HG03378 (cell line): ENCODE data around the gene GLUD2.
"Not testable (repeated sequence)": the region's sequence is repeated elsewhere in the genome, so short reads cannot be mapped to it uniquely, and the experiment has no call there.

Experiments
- ATAC-seq: cut with Tn5 transposase; IDR thresholded peaks from one replicate; pipeline ENCODE4 v1.9.1; 2021; ENCODE audit warnings: mild to moderate bottlenecking, moderate library complexity; ENCODE audit not compliant: unreplicated experiment

Gene GLUD2

DNA sequence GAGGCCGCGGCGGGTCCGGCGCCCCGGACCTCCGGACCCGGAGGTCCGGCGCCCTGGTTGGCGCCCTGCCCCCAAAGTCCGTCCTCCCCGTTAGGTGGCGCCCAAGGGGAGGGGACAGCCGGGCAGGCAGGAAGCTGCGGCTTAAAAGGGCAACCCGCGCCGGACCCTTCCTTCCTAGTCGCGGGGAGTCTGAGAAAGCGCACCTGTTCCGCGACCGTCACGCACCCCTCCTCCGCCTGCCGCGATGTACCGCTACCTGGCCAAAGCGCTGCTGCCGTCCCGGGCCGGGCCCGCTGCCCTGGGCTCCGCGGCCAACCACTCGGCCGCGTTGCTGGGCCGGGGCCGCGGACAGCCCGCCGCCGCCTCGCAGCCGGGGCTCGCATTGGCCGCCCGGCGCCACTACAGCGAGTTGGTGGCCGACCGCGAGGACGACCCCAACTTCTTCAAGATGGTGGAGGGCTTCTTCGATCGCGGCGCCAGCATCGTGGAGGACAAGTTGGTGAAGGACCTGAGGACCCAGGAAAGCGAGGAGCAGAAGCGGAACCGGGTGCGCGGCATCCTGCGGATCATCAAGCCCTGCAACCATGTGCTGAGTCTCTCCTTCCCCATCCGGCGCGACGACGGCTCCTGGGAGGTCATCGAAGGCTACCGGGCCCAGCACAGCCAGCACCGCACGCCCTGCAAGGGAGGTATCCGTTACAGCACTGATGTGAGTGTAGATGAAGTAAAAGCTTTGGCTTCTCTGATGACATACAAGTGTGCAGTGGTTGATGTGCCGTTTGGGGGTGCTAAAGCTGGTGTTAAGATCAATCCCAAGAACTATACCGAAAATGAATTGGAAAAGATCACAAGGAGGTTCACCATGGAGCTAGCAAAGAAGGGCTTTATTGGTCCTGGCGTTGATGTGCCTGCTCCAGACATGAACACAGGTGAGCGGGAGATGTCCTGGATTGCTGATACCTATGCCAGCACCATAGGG lies at the start of gene GLUD2:
Gene GLUD2 (plus strand): TSS at position 170 of the 979 bp plus-strand sequence. CDS start 75 bp downstream, at position 245.
- ATAC-seq: not testable (repeated sequence)

GRCh38 chrX:120999413-120999812 lies 48.0 kb upstream of the GLUD2 start:
- peak; percentile 70 for ATAC-seq

- ATAC-seq: no peak
Measured at GRCh38 chrX:121000589-121000988, 46.8 kb upstream of the GLUD2 start.

DNA sequence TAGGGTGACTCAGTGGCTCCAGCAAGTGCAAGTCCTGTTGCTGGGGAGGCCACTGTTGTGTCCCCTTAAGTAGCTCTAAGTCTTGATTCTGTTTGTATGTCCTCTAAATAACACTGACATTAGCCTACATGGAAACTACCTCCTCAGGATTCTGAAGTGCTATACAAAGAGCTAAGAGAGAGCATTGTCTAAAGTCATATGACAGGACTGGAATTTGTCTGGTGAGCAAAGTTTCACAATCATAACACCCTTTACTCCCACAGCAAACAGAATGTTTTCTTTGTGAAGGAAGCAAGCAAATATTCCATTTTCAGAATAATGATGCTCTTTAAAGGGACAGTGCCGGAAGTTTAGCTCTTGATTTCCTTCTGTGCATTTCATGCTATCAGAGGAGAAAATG lies 38.5 kb upstream of the GLUD2 start:
- no peak for ATAC-seq

DNA sequence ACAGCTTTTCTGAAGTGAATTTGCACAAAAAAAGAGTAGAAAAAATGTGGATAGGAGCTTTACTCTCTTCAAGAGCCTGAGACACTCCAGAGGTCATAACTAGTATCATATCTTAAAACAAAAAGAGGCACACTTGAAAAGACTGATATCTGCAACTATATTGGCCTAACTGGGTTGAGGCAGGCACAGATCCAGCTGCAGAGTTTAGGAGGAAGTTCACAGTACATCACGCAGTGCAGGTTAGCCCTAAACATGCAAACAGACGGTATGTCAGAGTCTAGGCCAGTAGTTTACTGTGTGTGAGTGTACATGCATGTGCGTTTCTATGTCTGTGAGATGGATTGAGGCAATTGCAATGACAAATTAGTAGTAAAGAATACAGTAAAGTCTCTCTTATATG lies 37.6 kb upstream of the GLUD2 start:
- no peak for ATAC-seq

- no peak for ATAC-seq
Measured at GRCh38 chrX:121010218-121010617, 37.2 kb upstream of the GLUD2 start.

GRCh38 chrX:121011254-121011653 lies 36.2 kb upstream of the GLUD2 start:
- ATAC-seq: no peak

DNA sequence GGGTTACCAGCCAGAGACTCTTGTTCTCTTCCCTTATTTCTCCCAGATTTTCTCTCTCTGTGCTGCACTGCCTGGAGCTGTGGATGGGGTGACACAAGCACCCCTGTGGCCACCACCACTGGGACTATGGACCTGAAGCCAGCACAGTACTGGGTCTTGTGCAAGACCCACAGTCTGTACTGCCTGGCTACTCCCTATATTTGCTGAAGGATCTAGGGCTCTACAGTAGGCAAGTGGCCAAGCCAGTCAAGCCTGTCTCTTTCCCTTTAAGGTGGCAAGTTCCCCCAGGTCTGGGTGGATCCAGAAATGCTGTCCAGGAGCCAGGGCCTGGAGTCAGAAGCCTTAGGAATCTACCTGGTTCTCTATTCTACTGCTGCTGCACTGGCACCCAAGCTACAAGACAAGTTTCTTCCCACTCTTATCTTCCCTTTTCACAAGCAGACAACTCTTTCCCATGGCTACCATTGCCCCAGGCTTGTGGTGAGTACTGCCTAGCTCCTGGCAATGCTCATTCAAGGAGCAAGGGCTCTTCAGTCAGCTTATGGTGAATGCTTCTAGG lies 33.4 kb upstream of the GLUD2 start:
- no peak for ATAC-seq

DNA sequence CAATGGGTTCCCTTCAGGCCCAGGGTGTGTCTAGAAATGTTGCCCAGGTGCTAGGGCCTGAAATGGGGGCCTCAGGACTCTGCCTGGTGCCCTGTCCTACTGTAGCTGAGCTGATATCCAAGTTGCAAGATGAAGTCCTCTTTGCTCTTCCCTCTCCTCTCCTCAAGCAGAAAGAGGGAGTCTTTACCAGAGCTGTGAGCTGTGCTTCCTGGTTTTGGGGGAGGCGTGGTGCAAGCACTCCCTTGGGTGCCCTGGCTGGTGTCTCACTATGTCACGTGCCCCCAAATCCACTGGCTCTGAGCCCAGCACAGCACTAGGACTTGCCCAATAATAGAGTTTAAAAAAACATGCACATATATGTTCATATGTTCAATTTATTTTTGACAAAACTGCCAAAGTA lies 32.6 kb upstream of the GLUD2 start:
- no peak for ATAC-seq

- ATAC-seq: no peak
Measured at GRCh38 chrX:121028419-121028818, 19.0 kb upstream of the GLUD2 start.

GRCh38 chrX:121030083-121030482 lies 17.3 kb upstream of the GLUD2 start:
- no peak for ATAC-seq

DNA sequence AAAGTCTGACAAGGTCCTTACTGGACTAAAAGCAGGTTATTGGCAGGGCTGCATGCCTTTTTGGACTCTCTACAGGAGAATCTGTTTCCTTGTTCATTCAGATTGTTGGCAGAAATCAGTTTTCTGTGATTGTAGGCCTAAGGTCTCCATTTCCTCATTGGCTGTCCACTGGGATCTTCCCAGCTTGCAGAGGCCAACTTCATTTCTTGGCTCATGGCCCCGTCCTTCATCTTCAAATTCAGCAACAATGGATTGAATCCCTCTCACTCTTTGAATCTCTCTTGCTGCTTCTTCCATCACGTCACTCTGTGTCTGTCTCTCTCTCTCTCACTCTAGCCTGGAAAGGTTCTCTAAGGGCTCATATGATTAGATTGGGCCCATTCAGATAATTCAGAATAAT lies 14.9 kb upstream of the GLUD2 start:
- ATAC-seq: no peak

DNA sequence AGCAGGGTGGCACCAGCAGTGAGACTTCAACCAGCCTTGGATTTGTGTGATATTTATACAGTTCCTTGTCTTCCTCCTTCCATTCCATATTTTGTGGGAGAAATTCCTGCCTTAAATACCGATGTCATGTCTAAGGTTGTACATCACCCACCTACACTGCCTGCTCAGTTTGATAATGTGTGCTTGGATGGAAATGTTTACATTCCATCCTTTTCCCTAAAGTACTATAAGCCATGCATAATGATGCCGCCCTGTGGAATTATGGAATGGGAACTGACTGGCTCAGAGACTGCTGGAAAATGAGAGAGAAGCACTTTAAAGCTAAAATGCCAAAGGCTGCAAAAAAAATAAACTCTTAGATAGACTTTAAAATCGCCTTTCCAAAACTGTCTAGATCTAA lies 11.3 kb upstream of the GLUD2 start:
- no peak for ATAC-seq

DNA sequence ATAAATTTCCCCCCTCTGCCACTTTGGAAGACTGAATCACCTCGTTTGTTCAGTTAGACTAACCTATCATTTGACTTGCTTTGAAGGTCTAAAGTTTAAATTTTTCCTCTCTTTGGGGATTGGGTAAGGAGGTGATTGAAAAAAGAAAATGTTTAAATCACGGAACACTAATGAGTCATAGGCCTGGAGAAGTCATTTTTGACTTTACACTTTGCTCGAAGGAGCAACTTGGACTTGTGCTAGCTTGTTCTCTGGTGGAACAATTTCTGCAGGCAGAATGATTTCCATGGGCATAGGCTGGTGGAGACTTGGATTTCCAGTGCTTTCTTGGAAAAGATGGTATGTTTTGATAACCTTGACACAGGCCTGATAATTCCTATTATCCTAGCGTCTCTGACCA lies 10.5 kb upstream of the GLUD2 start:
- no peak for ATAC-seq

GRCh38 chrX:121050781-121051180 lies 3.4 kb downstream of the GLUD2 start:
- ATAC-seq: no peak

- no peak for ATAC-seq
Measured at GRCh38 chrX:121052122-121052521, 4.7 kb downstream of the GLUD2 start.

DNA sequence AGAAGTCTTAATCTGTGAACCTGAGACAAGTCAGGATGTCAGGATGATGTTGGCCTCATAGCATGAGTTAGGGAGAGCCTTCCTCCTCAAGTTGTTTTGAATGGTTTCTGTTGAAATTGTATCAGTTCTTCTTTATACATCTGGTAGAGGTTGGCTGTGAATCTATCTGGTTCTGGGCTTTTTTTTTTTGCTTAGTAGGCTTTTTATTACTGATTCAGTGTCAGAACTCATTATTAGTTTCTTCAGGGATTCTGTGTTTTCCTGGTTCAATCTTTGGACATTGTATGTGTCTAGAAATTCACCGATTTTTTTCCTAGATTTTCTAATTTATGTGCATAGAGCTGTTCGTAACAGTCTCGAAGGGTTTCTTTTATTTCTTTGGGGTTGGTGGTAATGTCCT lies 14.9 kb downstream of the GLUD2 start:
- ATAC-seq: no peak

- ATAC-seq: no peak
Measured at GRCh38 chrX:121064579-121064978, 17.2 kb downstream of the GLUD2 start.

DNA sequence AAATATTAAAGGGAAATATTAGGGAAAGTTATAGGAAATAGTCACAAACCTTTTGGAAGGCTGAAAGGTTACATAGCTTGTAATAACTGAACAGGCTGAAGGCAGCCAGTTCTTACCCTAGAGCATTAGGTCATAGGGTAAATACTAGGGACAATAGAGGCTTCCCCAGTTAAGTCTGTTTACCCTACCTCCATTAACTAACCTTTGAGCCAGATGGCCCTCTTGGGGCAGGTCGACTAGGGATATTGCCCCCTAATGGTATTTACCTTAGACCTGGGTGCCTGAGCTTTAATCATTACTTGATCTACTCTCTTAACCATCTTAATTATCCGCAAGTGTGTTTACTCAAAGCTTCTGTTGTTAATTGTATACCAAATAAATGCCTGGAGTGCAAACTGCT lies 36.8 kb downstream of the GLUD2 start:
- not testable (repeated sequence) for ATAC-seq

DNA sequence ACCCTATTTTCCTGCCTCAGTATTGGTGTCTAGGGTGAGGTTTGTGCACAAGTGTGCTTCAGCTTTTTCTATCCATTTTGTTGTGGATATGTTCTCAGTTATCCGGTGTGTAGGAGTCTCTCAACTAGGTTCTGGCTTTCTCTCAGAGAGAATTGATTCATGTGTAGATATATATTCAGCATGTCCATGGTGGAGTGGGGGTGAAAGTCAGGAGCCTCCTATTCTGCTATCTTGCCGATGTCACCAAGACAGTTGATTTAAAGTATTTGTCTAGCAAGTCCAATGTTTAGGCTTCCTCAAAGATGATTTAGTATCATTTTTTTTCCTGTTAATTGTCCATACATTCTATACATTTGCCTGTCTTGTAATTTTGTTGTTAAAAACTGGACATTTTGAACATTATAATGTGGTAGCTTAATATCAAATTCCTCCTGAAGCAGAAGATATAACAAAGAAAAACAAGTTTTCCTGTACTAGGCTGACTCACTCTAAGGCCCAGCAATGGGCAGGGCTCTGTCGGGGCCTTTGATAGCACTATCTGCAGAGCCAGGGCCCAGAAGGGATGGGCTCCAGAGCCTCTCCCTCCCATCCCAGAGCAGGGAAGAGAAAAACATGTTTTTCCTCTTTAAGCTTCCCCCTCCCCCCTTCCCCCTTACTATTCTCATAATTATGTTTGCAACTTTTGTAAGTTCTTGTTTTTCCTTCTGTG lies 37.6 kb downstream of the GLUD2 start:
- ATAC-seq: no peak

GRCh38 chrX:121085612-121086010 lies 38.2 kb downstream of the GLUD2 start:
- no peak for ATAC-seq

GRCh38 chrX:121093011-121093410 lies 45.6 kb downstream of the GLUD2 start:
- no peak for ATAC-seq
